ENCODE measurements around the gene ARHGEF3.
"Not testable (repeated sequence)": the region's sequence is repeated elsewhere in the genome, so short reads cannot be mapped to it uniquely, and the experiment has no call there.

ARHGEF3 gene

DNA sequence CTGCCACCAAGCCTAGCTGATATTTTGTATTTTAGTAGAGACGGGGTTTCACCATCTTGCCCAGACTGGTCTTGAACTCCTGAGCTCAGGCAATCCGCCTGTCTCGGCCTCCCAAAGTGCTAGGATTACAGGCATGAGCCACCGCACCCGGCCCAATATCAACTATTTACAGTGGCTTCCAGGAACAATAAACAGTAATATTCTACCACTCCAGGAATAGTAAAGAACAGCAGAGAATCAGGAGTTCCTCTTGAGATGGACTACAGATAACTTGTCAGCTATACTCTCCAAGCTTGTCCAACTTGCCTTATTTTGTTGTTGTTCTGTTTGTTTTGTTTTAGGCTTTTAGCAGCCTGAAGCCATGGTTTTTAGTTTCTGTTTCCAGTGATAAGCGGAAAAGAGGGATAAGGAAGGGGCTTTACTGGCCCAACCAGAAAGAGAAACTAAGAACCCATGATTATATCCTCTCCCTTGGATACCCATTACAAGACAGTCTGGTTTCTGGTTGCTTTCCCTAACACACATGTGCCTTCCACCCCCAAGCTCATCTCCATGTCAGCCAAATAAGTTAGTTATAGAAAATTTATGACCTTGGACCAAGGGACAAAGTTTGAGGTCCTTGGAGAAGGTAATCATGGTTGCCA lies 36.7 kb downstream of the ARHGEF3 start:
- no peak for DNase-seq

DNA sequence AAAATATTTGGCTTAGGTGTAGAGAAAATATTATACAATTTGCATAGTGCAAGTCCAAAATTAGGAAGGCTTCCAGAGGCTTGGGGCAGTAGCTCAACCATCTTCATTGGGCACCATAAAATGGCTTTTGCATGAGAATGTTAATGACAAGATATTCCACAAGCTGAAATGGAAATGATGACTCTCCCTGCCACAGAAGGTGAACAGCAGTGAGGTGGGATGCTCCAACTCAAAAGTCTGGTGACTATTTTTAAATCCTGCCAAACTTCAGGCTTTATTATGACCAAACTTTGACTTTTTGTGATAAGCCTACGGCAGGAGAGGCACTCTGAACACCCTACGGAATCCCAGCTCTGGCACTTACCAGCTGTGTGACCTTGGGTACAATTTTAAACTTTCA lies 37.6 kb downstream of the ARHGEF3 start:
- no peak for DNase-seq

DNA sequence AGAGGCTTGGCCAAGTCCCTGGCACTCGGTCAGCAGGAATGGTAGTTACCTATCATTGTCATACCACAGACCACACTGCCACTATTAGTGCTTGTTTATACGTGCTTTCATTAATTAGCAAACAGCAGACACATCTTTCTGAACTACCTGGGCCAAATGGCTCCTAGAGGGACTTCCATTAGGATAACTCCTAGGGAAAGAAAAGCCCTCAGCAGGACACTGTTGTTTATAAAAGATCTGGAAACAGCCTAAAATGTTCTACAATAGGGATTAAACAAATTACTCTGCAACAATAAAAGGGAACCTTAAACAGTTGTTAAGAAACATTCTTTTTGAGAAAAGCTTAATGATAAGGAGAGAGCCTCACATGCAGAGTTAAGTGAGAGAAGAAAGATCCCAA lies 38.5 kb downstream of the ARHGEF3 start:
- DNase-seq = no peak

DNA sequence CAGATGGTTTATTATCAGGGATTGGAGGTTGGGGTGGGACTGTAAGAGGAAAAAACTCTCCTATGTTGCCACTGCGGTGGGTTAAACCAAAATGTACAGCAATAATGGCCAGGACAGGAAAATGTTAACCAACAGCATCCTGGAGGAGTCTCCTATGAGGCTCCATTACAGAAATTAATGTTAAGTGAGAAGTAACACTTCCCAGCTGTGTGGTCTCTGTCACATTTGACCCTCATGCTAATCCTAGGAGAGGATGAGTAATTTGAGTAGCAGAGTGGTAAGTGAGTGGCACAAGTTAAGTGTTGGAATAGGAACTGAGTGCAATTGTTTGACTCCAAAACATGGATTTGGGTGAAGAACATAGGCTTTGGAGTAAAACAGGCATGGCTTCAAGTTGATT lies 39.0 kb downstream of the ARHGEF3 start:
- no peak for DNase-seq

DNA sequence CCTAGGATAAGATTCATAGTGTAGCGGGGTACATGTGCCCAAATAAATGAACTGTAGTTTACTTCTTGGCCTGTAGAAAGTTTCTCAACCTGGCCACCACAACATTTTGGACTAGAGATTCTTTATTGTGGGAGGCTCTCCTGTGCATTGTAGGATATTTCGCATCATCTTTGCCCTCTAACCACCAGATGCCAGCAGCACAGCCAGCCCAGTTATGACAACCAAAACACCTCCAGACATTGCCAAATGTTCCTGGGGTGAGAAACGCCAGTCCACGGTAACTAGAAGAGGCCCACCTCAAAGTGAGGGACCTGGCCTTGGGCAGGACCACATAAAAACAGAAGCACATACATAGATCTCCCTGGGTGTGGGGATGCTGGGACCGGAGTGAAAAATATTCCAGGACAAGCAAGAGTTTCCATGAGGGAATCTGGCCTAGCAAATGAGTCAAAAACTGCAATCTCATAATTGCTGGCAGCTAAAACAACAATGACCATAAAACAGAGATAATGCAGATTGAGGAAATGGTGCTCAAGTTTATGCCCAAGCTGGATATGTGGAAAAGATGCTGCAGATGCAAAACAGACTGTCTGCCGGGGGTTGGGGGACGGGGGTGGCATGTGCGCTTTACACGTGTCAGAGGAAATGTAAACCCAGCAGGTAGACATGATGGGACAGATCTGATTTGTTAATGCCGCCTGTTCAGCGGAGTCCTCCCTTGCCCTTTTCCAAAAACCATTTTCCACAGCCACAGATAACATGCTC lies 39.7 kb downstream of the ARHGEF3 start:
- DNase-seq = no peak

DNA sequence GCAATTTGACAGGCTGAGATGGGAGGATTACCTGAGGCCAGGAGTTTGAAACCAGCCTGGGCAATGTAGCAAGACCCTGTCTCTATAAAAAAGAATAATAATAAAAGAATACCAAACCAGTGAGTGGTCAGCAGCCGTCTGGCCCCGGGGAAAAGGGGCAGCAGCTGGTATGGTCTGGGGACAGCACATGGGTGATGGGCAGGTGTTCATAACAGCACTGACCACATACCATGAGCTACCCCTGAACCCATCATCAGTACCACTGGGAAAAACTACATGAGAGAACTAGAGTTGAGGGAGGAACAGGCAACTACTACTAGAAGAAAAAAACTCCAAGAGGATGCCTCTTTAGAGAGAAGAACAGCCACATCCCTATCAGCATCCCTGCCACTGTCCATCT lies 40.7 kb downstream of the ARHGEF3 start:
- DNase-seq = no peak

DNA sequence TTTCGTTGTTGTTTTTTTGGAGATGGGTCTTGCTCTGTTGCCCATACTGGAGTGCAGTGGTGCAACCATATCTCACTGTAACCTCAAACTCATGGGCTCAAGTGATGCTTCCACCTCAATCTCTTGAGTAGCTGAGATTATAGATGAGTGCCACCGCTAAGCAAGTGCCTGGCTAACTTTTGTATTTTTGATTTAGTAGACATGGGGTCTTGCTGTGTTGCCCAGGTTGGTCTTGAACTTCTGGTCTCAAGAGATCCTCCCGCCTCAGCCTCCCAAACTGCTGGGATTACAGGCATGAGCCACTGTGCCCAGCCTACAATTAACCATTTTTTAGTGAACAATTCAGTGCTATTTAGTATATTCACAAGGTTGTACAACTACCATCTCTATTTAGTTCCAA lies 42.2 kb downstream of the ARHGEF3 start:
- DNase-seq = no peak

DNA sequence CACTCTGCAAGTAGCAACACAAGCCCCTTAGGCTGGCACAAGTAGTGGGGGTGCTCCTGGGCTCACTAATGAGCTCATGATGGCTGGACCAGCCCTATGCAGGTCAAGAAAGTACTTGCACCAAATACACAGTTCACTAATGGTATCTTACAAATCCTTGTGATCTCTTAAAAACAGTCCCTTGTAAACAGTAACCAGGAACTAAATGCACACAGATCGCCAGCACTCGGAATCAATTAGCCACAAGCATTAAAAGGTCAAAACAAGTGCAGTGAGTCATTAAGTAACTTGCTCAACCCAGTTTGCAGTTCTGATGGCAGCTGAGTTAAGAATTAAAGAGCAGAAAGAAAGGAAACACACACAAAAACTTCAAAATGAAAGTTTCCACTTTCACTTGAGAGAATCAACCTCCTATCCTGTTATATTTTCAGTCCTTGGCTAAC lies 43.2 kb downstream of the ARHGEF3 start:
- no peak for DNase-seq

DNA sequence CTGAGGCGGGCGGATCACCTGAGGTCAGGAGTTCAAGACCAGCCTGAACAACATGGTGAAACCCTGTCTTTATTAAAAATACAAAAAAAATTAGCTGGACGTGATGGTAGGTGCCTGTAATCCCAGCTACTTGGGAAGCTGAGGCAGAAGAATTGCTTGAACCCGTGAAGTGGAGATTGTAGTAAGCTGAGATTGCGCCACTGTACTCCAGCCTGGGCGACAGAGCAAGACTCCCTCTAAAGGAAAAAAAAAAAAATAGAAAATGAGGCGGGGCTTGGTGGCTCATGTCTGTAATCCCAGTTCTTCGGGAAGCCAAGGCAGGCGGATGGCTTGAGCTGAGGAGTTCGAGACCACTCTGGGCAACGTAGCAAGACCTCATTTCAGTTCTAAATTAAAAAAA lies 43.7 kb downstream of the ARHGEF3 start:
- DNase-seq = not testable (repeated sequence)

DNA sequence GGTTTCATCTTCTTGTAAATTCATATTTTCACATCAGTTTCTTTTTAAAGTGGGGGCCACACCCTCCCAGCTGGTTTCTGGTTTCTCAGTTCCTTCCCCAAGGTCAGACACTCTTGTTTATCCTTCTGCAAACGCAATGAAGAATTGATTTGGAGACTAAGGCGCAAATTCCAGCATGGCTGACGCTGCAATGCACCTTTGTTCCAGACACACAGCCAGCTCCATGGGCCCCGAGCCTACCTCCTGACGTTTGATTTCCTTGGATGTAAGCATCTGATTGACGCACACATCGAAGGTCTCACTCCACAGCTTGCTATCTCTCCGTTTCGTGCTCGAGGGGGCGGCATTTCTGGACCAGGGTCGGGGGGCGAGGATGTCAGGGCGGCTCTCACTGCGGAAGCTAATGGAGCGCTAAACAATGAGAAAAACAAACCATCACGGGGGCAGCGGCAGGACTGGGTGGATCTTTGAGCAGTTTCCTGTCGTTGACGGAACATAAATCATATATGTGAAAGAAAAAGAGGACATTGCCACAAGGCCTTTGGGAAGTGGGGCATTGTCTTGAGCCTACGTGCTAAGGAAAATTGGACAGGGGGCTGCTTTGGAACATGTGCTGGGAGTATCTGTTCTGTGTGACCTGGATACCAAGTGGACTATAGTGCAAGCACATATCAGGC lies 46.9 kb downstream of the ARHGEF3 start:
- no peak for DNase-seq

DNA sequence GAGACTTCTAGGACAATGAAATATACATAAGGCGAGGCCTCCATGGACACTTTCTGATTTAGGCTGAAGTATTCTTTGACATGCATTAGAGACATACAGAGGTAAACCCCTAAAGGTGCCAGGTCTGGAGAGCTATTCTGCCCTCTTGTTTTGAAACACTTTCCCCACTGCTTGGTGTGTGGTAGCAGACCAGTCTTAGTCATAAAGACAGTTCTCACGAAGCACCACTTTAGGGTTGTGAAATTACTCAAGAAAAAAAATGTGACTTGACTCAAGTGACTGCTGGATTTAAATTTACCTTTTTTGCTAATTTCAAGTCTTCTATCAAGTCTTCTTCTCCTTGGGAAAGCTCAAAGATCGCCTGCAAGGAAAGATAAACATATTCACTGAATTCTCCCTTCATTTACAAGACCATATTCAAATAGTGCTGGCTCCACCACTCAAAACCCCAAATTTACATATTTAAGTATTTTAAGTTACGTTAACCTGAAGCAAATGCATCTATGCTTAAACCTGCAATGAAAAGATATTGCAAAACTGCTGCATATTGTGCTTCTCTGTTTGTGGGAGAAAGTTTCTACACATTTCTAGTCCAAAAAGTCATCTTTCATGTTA lies 48.4 kb downstream of the ARHGEF3 start:
- DNase-seq = no peak

DNA sequence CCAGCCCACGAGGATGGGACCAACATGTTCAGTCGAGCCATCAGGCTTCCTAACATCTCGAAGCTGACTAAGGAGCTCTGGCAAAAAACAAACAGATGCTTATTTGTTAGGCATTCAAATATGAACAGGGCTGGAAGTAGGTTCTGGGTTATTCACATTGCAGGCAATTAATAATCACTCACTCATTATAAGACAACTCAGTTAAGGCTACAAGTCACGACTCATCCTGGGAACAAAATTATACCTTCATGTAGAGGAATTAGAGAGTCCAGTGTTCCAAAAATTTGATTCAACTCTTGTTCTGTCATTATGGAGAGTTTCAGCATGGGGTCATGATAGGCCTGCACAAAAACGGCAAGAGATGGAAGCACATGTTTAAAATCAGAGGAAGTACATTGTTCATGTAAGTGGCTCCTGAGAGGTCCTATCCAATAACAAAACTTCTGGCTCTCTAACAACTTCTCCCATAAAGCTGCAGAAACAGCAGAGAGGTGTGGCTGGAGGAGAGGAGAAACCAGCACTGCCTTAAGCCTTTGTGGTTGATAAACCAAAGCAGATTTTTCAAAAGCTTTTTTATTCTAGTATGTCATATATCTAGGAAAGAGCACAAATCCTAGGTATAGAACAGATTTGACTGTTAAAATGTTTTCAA lies 50.6 kb downstream of the ARHGEF3 start:
- DNase-seq = no peak

DNA sequence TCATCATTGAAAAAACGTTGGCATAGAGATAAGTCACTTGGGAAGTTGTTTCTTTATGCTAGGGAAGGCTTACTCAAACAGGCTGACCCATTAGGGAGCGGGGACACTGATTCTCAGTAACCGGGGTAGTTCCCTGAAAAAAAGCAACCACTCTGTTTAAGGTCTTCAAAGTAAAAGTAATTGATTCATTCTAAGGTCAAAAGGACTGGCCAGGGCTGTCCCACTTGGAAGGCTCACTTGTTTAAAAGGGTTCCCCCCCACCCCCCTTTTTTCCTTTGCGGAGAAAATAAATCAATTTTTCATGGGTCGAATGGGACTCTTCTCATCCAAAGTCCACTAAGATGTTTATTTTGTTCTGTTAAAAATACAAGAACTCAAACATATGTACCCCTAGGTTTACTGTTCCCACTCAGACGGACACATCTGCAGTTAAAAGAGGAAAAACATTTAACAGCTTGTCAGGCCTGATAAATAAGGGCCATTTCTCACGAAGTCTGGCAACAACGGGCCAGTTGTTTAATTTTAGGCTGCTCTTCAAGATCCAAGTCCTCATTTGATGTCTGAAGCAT lies 53.0 kb downstream of the ARHGEF3 start:
- no peak for DNase-seq

DNA sequence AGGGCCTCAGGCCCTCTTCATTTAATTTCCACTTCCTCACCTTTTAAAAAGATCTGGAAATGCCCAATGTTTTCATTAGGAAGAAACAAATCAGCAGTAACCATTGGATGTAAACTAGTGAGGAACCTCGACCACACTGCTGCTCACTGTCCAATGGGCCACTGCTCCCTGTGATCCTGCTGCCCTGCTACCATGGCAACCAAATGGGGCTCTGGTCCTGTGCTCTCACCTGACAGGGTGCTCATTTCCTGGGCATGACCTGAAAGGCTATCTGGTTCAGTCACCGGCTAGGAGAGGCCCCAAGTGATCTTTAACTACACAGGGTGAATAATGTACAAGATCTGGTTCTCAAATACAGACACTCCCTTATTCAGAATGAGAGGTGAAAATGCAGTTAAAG lies 54.6 kb downstream of the ARHGEF3 start:
- no peak for DNase-seq

DNA sequence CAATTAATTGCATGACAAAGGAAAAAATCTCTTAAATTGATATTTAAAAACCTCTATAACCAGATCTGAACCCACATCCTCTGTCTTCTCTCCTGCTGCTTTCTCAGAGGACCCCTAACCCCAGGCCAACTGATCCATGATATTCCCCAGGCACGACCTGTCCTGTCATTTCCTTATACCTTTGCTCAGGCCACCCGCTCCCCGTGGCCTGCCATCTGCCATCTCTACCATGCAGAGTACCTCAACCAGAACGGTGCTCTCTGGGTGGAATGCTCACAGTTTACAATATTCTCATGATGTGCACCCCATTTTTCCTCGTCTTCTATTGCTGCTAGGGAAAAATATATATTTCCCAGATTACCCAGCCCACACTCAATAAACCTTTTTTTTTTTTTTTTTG lies 57.7 kb downstream of the ARHGEF3 start:
- DNase-seq = no peak

DNA sequence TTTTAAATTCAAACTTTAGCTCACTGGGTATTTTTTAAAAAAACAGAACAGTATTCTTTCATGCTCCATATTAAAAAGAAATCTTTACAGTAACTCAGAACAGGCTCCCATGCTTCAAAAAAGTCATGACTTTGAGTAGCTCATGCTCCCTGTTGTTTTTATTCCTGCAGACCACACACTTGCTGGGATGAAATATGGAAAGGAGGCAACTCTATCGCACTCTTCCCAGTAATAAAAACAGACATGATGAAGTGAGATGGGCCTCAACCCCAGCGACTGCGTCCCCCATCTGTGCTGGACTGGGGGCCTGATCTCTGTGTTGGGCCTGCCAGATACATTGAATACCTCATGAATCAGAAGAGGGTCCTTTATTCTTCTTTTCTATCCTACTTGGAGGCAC lies 58.9 kb downstream of the ARHGEF3 start:
- no peak for DNase-seq

DNA sequence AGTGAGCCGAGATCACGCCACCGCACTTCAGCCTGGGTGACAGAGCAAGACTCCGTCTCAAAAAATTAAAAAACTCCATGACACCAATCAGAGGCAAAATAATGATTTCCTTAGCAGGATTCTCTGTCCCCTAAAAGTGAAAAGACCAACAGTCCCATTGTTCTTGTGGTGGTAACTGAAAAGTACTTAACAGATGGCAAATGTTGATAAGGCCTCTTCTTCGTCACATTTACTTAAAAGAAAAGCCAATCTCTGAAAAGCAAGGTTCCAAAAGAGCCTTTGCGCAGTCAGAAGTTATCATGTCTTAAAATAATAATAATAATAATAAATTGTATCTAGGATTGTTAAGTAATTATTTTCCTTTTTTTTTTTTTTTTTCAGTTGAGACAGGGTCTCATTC lies 62.7 kb downstream of the ARHGEF3 start:
- no peak for DNase-seq

DNA sequence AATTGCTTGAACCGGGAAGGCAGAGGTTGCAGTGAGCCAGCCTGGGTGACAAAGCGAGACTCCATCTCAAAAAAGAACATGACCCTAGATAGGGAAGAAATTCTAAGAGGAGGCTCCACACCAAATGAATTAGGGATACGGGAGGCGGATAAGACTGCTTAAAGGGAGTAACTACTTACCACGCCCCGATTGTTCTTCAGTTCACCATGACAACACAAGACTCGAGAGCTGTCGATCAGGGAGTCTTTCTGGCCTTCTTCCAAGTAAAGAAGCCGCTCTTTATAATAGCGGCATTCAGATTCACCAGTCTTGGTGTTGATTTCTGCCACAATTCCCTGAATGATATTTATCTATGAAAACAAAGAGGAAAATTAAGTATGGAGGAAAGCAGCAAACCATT lies 64.7 kb downstream of the ARHGEF3 start:
- no peak for DNase-seq

DNA sequence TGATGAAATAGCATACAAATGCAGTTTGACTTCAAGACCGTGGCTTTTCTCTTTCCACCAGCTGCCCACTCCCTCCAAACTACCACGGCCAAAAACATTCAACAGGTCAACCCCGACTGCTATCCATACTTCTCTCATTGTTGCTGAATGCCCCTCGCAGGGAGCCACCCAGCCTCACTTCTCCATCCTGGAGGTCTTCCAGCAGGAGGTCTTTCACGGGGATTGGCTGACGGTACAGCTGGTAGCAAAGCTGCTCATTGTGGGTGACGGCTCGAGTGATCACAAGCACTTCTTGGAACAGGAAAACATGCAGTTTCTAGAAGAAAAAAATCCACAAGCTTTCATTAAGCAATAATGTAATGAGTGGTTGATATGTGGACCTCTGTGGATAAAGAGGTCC lies 69.6 kb downstream of the ARHGEF3 start:
- no peak for DNase-seq

DNA sequence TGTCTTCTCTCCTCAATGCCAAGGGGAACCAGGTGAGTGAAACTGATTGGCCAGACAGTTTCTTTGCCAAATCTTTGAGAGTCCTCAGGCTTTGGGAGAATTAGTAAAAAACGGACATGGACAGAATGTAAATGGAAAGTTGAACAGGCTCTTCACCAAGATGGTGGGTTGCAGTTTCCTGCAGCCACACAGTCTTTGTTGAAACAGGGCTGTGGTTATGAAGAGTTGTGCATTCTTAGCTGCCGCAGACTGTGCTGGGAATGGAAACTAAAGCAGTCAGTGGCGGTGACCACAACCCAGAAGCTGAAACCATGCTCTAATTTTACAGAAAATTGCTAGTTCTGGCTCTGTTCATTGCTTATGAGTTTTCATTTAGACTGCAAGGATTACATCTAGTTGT lies 76.6 kb downstream of the ARHGEF3 start:
- no peak for DNase-seq

DNA sequence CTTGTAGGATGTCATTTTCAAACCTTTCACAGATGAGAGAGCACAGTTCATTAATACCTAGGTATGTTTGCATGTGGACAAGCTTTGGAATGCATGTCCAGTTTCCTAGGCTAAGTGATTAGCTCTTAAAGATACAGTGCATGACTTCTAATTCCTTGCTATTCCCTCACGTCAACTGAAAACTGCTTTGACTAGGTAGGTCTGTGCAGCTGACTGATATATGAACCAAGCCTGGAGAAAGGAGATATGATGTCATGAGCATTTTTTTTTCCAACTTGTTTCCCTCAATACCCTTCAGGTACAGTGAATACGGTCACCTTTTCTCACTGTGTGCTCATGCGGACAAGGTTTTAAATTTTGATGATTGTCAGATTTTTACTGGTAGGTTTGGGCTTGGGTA lies 77.1 kb downstream of the ARHGEF3 start:
- DNase-seq = no peak

DNA sequence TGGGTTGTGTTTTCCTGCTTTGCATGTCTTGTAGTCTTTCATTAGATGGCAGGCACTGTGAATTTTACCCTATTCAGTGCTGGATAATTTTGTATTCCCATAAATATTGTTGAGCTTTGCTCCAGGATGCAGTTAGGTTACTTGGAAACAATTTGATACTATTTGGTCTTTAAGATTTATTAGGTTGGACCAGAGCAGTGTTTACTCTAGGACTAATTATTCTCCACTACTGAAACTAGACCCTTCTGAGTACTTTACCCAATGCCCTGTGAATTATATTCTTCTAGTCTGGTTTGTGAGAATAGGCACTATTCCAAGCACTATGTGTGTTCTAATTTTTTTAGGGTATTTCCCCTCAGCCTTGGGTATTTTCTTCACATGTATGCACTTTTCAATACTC lies 80.9 kb downstream of the ARHGEF3 start:
- no peak for DNase-seq

DNA sequence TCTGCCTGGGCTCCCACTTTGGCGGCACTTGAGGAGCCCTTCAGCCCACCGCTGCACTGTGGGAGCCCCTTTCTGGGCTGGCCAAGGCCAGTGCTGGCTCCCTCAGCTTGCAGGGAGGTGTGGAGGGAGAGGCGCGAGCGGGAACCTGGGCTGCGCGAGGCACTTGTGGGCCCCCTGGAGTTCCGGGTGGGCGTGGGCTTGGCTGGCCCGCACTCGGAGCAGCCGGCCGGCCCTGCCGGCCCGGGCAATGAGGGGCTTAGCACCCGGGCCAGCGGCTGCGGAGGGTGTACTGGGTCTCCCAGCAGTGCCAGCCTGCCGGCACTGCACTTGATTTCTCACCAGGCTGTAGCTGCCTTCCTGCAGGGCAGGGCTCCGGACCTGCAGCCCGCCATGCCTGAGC lies 82.9 kb downstream of the ARHGEF3 start:
- DNase-seq = not testable (repeated sequence)

Data from hippocampal formation (tissue), 2 donors.